H9 (cell line): ENCODE measurements around the gene CUBN. TPM values are rescaled to one million over a fixed set of nuclear protein-coding genes. Genes with fewer than 3 reads are reported as not detected.

ENCODE experiments used
- DNase-seq: peaks from one replicate; pipeline ENCODE4 v3.0.0-alpha.2; 2017
- H2AFZ ChIP-seq: one replicate; pipeline ENCODE4 v1.6.1; 2013; ENCODE audit warnings: mild to moderate bottlenecking, low read length, control low read depth, moderate library complexity
- H2AK5ac ChIP-seq: 2 replicates; pipeline ENCODE4 v1.6.1; 2013; ENCODE audit warnings: low read length, control low read depth, mixed read lengths; ENCODE audit not compliant: insufficient read length
- H2BK120ac ChIP-seq: one replicate; pipeline ENCODE4 v1.6.1; 2013; ENCODE audit warnings: low read depth, mild to moderate bottlenecking, low read length, control low read depth, inconsistent platforms; ENCODE audit not compliant: poor library complexity, severe bottlenecking
- H2BK12ac ChIP-seq: 2 replicates; pipeline ENCODE4 v1.6.1; 2013; ENCODE audit warnings: low read length, control low read depth, mixed read lengths, low read depth; ENCODE audit not compliant: insufficient read length
- H2BK15ac ChIP-seq: 2 replicates; pipeline ENCODE4 v1.6.1; 2013; ENCODE audit warnings: low read depth, low read length, control low read depth
- H2BK20ac ChIP-seq: one replicate; pipeline ENCODE4 v1.6.1; 2013; ENCODE audit warnings: low read depth, mild to moderate bottlenecking, low read length, control low read depth, inconsistent platforms; ENCODE audit not compliant: poor library complexity, severe bottlenecking
- H2BK5ac ChIP-seq: 2 replicates; pipeline ENCODE4 v1.6.1; 2013; ENCODE audit warnings: low read length, control low read depth, mixed read lengths; ENCODE audit not compliant: insufficient read length
- H3K14ac ChIP-seq: 2 replicates; pipeline ENCODE4 v1.6.1; 2013; ENCODE audit warnings: low read length, control low read depth; ENCODE audit not compliant: insufficient read depth
- H3K18ac ChIP-seq: 2 replicates; pipeline ENCODE4 v1.6.1; 2013; ENCODE audit warnings: low read depth, mild to moderate bottlenecking, mixed read lengths, low read length, control low read depth; ENCODE audit not compliant: insufficient read length
- H3K23ac ChIP-seq: 2 replicates; pipeline ENCODE4 v1.6.1; 2013; ENCODE audit warnings: low read length, control low read depth, mixed read lengths, low read depth; ENCODE audit not compliant: insufficient read length
- H3K23me2 ChIP-seq: 2 replicates; pipeline ENCODE4 v1.6.1; 2013; ENCODE audit warnings: low read depth, mild to moderate bottlenecking, mixed read lengths, low read length, control low read depth; ENCODE audit not compliant: insufficient read length, poor library complexity, severe bottlenecking
- H3K27ac ChIP-seq: 2 replicates; pipeline ENCODE4 v1.5.1; 2013; ENCODE audit warnings: low read length, control low read depth, mixed read lengths, low read depth; ENCODE audit not compliant: insufficient read length
- H3K27me3 ChIP-seq: 2 replicates; pipeline ENCODE4 v1.6.1; 2013; ENCODE audit warnings: low read length, control low read depth, inconsistent platforms; ENCODE audit not compliant: insufficient read depth
- H3K4ac ChIP-seq: 2 replicates; pipeline ENCODE4 v1.6.1; 2013; ENCODE audit warnings: low read depth, mild to moderate bottlenecking, control low read depth, inconsistent platforms, low read length, moderate library complexity
- H3K4me1 ChIP-seq: 2 replicates; pipeline ENCODE4 v1.6.1; 2013; ENCODE audit warnings: low read length, control low read depth, inconsistent platforms; ENCODE audit not compliant: insufficient read depth
- H3K4me2 ChIP-seq: 2 replicates; pipeline ENCODE4 v1.6.1; 2013; ENCODE audit warnings: low read length, control low read depth, mixed read lengths; ENCODE audit not compliant: insufficient read length, insufficient read depth
- H3K56ac ChIP-seq: 2 replicates; pipeline ENCODE4 v1.6.1; 2013; ENCODE audit warnings: low read depth, mild to moderate bottlenecking, mixed read lengths, low read length, control low read depth; ENCODE audit not compliant: insufficient read length
- H3K79me1 ChIP-seq: 2 replicates; pipeline ENCODE4 v1.6.1; 2013; ENCODE audit warnings: low read depth, mild to moderate bottlenecking, moderate library complexity, low read length, control low read depth, inconsistent platforms; ENCODE audit not compliant: insufficient read depth, poor library complexity, severe bottlenecking
- H3K79me2 ChIP-seq: 2 replicates; pipeline ENCODE4 v1.6.1; 2013; ENCODE audit warnings: low read length, control low read depth, inconsistent platforms; ENCODE audit not compliant: insufficient read depth
- H3K9ac ChIP-seq: 2 replicates; pipeline ENCODE4 v1.6.1; 2013; ENCODE audit warnings: low read length, control low read depth, mixed read lengths; ENCODE audit not compliant: insufficient read length; ENCODE audit errors: extremely low read depth
- H3K9me3 ChIP-seq: one replicate; pipeline ENCODE4 v1.6.1; 2013; ENCODE audit warnings: low read depth, low read length, inconsistent platforms; ENCODE audit not compliant: control insufficient read depth
- H3T11ph ChIP-seq: one replicate; pipeline ENCODE4 v1.6.1; 2013; ENCODE audit warnings: mild to moderate bottlenecking, low read length, control low read depth, inconsistent platforms
- H4K20me1 ChIP-seq: one replicate; pipeline ENCODE4 v1.6.1; 2013; ENCODE audit not compliant: control insufficient read depth, insufficient read length, insufficient read depth
- H4K5ac ChIP-seq: 2 replicates; pipeline ENCODE4 v1.6.1; 2013; ENCODE audit warnings: low read depth, mild to moderate bottlenecking, mixed read lengths, low read length, control low read depth; ENCODE audit not compliant: insufficient read length
- H4K8ac ChIP-seq: replicated peaks from 2 replicates; pipeline ENCODE4 v1.6.1; 2013; ENCODE audit warnings: low read length, control low read depth, mixed read lengths, low read depth; ENCODE audit not compliant: insufficient read length
- H4K91ac ChIP-seq: 2 replicates; pipeline ENCODE4 v1.6.1; 2013; ENCODE audit warnings: low read depth, mild to moderate bottlenecking, moderate library complexity, mixed read lengths, low read length, control low read depth; ENCODE audit not compliant: insufficient read length
- H3K27ac Mint-ChIP-seq, 3 experiments: 2 replicates in 2 of 3; 3 replicates in 1 of 3; pipeline ENCODE4 v1.8.0; 2020 to 2021; ENCODE audit warnings: mixed read lengths in 3 of 3, mild to moderate bottlenecking in 1 of 3, moderate library complexity in 1 of 3
- H3K27me3 Mint-ChIP-seq: 2 replicates; pipeline ENCODE4 v1.8.0; 2021; ENCODE audit warnings: low read depth, mild to moderate bottlenecking, moderate library complexity, mixed read lengths
- H3K36me3 Mint-ChIP-seq, 3 experiments: 2 replicates in 2 of 3; 3 replicates in 1 of 3; pipeline ENCODE4 v1.8.0; 2020 to 2021; ENCODE audit warnings: low read depth in 3 of 3, mixed read lengths in 3 of 3; ENCODE audit not compliant: insufficient read depth in 1 of 3
- H3K4me1 Mint-ChIP-seq, 2 experiments: 2 replicates each; pipeline ENCODE4 v1.8.0; 2020; ENCODE audit warnings: mixed read lengths in 2 of 2
- H3K4me3 Mint-ChIP-seq, 2 experiments: 2 replicates in 1 of 2; 3 replicates in 1 of 2; pipeline ENCODE4 v1.8.0; 2020 to 2021; ENCODE audit warnings: mild to moderate bottlenecking in 2 of 2, mixed read lengths in 2 of 2, moderate library complexity in 1 of 2
- H3K9me3 Mint-ChIP-seq, 2 experiments: 2 replicates in 1 of 2; 3 replicates in 1 of 2; pipeline ENCODE4 v1.8.0; 2020; ENCODE audit warnings: mild to moderate bottlenecking in 2 of 2, mixed read lengths in 2 of 2, moderate library complexity in 1 of 2
- CTCF ChIP-seq: fragments of 200-600 bp; sonication (generic); conservative IDR thresholded peaks from 3 replicates; pipeline ENCODE4 v1.8.0; 2021; ENCODE audit warnings: antibody characterized with exemption, mild to moderate bottlenecking
- total RNA-seq: library from RNA; stranded (reverse); gene quantifications from 2 replicates; pipeline ENCODE4 v1.2.1, GENCODE V29; 2021

CUBN gene
- total RNA-seq, 1 experiment from 2014 or later = 0.26 TPM

DNA sequence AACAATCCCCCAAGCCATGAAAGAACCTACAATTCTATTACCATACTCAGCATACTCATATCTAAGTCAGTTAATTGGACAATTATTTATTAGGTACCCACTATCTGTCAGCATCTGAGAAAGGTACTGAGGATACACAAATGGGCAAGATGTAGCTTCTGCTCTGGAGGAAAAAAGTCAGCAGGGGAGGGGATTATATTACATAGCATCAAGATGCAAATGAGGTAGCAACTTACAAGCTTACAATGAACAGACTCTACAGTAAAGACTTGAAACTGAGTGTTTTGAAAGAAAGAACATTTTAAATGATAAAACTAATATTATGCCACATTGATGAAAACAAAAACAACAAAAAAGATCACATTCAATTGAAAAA lies 10.8 kb upstream of the CUBN start:
- Mint-ChIP-seq H3K4me3 (no peak overlapping the region), H3K27me3 (no peaks in the 10 kb centered on the region), H3K9me3 (no peaks in the 10 kb centered on the region), H3K4me1 (peaks cover 10 to 11% of the 10 kb centered on the region in 2 experiments), H3K36me3 (no peaks in the 10 kb centered on the region; a peak in 1 of 7 replicates), H3K27ac (no peak overlapping the region)
- H2AK5ac ChIP-seq = no peak overlapping the region
- no peaks in the 10 kb centered on the region for H3K9me3 ChIP-seq
- no peak overlapping the region for H3K4me2 ChIP-seq
- no peak overlapping the region for H2BK12ac ChIP-seq
- no peaks in the 10 kb centered on the region for H3K23me2 ChIP-seq
- H3K4ac ChIP-seq = no peak overlapping the region
- no peak overlapping the region for H4K5ac ChIP-seq
- H2AFZ ChIP-seq = no peak overlapping the region
- H4K20me1 ChIP-seq = no peaks in the 10 kb centered on the region
- no peak overlapping the region for H3K14ac ChIP-seq
- H3K27me3 ChIP-seq = no peaks in the 10 kb centered on the region; the same call in 1 of the 2 replicates
- no peak overlapping the region for H3K18ac ChIP-seq
- no peak overlapping the region for H2BK5ac ChIP-seq
- H3T11ph ChIP-seq = no peak overlapping the region
- TF ChIP-seq CTCF = no peak
- H3K9ac ChIP-seq = no peak overlapping the region
- H3K4me1 ChIP-seq = no peaks in the 10 kb centered on the region
- H3K23ac ChIP-seq = no peak overlapping the region
- H2BK15ac ChIP-seq = no peak overlapping the region
- no peak overlapping the region for H3K27ac ChIP-seq
- no peak overlapping the region for H4K8ac ChIP-seq
- H4K91ac ChIP-seq = no peak overlapping the region
- H2BK20ac ChIP-seq = no peak overlapping the region
- H3K56ac ChIP-seq = no peak overlapping the region
- H3K79me1 ChIP-seq = no peaks in the 10 kb centered on the region
- H2BK120ac ChIP-seq = no peak overlapping the region
- no peaks in the 10 kb centered on the region for H3K79me2 ChIP-seq
- no peak for DNase-seq
